Hindlimb muscle (tissue), 1 donor: ENCODE results near the gene FAM171A1. TPM values are rescaled to one million over a fixed set of nuclear protein-coding genes. Genes with fewer than 3 reads are reported as not detected.

Experiments
- DNase-seq: peaks from one replicate; pipeline ENCODE4 v3.0.0-alpha.2; 2013
- polyA plus RNA-seq: library from polyadenylated mRNA; unstranded; fragments of 120-200 nt; gene quantifications from one replicate; pipeline ENCODE4 v1.2.1, GENCODE V29; 2013; ENCODE audit not compliant: insufficient read length

FAM171A1 gene
- polyA plus RNA-seq, 1 donor = 28.8 TPM

DNA sequence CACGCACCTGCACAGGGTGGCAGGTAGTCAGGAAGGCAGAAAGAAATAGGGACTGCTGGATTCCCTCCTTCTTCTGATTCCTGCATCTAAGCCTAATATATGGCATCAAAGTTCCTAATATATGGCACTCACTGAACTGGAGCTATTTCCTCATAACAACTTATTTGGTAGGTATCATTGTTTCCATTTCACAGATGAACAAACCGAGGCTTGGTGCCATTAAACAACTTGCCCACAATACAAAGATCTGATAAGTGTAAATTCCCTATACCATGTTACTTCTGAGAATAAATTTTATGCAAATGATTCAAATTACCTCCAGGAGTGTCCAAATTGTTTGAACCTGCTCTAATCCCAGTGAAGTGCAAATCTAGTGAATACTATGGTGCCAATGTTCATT, 2.1 kb upstream of the FAM171A1 start:
- DNase-seq = no peak

GRCh38 chr10:15370212-15370855, 755 bp downstream of the FAM171A1 start:
- no peak for DNase-seq

- no peak for DNase-seq
Observed at GRCh38 chr10:15369256-15370211, 1.6 kb downstream of the FAM171A1 start.

DNA sequence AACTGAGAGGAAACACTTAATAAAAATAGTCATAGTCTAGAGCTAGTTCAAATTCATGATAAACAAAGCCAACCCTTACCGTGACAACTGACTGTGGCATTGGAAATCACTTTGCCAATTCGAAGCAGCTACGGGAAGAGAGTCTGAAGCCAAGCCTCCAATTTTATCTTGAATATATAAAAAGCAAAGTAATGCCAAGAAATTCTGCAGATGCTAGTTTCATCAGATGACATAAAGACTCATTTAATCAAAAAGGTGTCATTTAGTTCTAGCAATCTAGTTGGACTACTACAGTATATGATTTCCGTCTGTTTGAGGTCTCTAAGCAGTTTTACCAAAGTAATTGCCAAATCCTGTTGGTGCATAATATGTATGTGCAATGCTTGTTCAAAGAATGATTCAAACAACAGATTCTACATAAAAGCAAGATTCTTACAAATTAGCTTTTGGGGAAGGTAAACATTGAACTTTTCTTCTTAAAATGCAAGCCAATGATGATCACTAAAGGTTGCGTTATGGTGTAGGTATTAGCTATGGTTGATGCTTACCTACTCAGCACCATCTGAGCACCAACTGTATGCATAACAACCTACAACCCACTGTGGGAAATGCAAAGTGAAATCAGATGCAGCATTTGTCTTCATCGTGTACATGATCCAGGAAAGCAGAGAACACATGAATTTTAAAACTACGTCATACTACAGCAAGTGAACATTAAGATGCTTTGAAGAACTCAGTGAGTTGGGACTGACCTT, 2.8 kb downstream of the FAM171A1 start:
- no peak for DNase-seq

DNA sequence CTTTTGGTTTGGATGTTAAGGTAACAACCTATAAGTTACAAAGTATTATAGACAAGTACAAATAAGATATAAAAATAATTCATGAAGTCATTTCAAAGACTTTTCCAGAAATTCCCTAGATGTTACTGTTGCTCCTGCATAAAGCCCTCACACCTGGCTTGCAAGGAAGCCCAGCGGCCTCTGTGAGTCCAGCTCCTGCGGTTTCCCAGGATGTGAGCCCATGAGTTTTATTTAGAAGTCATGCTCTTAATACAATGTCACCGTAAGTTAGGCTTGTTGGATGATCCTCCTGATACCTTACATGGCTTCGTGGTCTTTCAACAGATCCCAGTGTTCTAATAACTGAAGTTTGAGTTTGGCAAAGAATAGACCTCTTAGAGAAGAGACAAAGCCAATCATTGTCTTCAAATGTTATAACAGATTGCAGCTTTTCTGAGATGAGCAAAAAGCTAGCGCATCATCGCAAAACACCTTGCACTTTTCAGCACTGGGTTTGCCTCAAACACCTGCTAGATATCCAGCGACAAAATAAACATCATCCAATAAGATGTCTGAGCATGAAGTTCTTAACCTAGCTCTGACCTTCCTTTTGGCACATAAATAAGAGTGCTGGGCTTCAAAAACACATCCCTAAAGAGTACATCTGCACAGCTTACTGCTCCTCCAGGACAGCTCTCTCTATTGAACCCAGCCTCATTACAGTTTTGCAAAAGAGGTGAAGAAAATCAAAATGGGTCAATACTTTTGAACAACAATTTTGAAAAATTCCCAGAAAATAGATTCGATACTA, 3.6 kb downstream of the FAM171A1 start:
- no peak for DNase-seq

- DNase-seq = no peak
Observed at GRCh38 chr10:15365692-15366091, 5.4 kb downstream of the FAM171A1 start.

- no peak for DNase-seq
Observed at GRCh38 chr10:15364001-15364400, 7.1 kb downstream of the FAM171A1 start.

- no peak for DNase-seq
Observed at GRCh38 chr10:15363031-15363430, 8.1 kb downstream of the FAM171A1 start.

GRCh38 chr10:15361131-15361530, 10.0 kb downstream of the FAM171A1 start:
- DNase-seq = no peak

DNA sequence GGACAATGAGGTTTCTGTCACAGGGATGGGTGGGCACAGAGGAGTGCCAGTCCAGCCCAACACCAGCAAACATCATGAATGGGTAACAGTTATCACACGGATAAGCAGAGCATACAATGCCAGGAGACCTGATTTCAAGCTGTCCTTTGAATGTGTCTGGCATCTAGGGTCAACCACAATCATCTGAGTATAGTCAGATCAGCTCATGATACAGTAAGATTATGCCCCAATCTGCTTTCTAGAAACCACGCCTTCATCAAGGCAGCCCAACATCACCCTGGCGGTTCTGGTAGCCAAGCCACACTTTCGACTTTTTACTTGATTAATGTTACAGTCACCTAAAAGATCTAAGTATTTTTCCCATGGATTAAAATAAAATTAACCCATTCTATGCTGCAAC, 10.5 kb downstream of the FAM171A1 start:
- no peak for DNase-seq

GRCh38 chr10:15353471-15354017, 17.5 kb downstream of the FAM171A1 start:
- DNase-seq = no peak

- DNase-seq = no peak
Observed at GRCh38 chr10:15352836-15353235, 18.3 kb downstream of the FAM171A1 start.

DNA sequence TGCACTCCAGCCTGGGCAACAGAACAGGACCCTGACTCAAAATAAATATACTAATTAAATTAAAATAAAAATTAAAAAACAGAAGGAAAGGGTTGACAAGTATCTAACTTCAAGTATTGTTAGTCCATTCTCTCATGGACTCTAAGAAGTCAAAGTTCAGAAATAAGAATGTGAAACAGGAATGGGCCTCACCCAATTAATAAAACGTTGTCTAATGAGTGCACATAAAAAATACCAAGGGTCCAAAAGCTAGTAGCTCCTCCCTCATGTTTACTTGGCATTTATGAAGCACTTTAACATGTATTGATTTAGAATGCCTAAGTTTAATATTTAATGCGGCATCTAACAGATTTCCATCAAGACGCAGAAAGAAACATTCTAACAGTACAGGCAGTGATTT, 18.9 kb downstream of the FAM171A1 start:
- no peak for DNase-seq

DNA sequence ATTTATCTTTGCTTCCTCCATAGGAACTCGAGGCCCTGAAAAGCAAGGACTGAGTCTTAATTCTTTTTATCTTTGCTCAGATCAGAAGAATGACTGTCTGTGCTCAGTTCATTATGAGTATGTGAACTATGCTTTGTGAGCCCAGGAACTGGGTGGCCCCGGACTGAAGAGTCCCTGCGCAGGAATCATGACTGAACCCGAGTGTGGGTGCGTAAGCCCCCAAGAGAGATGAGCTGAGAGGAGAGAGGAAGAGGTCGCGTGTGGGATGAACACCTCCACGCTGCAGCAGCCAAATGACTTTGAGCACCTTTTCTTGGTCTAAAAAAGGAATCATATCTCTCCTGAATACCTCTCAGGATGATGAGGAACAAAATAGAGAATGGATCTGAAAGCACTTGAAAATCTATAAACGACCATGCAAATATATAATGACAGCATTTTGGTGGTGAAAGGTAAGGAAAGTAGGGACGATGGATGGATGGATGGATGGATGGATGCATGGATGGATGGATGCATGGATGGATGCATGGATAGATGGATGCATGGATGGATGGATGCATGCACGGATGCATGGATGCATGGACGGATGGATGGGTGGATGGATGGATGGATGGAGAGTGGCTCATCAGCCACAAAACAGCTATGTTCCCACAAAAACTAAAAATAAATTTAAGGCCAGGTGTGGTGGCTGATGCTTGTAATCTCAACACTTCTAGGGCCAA, 19.8 kb downstream of the FAM171A1 start:
- no peak for DNase-seq

DNA sequence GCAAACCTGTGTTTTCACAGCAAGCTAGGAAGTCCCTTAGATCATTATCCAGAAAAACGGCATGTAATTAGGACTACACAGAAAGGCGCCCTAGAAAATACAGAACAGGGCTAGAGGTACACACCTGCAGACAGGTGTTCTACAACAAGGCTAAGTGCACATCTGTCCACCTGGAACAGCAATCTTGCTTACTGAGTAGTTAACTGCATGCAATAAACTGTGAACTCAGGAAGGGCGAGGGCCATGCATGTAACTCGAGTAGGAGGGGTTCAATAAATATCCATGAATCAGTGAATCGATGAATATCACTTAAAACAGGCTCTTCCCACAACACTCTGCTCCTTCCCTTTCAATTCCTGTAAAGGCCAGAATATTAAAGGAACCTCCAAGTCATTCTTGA, 22.0 kb downstream of the FAM171A1 start:
- DNase-seq = no peak

GRCh38 chr10:15348579-15348978, 22.5 kb downstream of the FAM171A1 start:
- DNase-seq = peak; percentile 56

- no peak for DNase-seq
Observed at GRCh38 chr10:15347150-15347549, 23.9 kb downstream of the FAM171A1 start.

DNA sequence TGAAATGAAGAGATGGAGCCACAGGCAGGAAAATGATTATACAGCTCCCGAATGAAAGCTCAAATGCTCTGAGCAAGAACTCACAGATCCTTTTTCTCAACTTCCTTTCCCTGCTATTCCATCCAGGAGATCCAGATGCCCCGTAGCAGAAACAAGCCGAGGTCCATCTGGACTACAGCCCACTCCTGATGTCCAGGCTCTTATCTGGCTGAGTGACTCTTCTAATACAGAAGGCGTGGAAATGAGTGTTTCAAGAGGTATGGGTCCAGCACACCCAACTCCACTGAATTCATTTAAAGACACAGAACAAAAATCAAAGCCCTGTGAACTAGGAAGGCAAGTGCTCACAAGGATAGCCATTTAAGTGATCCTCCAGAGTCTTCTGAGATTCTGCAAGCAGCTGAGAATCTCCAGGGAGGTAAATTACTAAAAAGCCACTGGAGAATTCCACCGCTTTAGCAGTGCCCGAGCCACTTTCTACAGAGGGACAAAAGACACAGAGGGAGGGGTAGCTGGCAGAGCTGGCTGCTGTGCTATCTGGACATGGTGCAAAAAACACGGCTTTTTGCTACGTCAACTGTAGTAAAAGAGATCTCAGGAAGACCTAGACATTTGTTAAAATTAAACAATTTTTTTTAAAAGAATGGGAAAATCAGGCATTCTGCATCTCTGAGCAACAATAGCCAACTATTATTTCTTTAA, 24.5 kb downstream of the FAM171A1 start:
- DNase-seq = no peak

DNA sequence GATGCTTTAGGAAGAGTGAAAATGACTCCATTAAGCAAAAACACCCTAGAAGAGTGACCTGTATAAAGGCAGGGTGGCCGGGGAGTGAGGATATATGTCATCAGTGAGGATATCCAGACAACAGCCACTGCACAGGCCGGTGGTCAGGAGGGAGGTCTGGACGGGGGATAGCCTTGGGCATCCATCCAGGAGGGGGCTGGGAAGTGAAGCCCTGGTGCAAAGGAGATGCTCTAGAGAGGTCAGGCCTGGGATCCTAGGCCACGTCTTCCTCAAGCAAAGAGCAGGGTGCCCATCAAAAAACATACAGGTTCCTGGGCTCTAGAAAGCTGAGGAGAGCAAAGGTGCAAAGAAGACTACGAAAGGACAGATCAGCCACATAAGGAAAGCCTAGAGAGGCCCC, 25.6 kb downstream of the FAM171A1 start:
- DNase-seq = no peak

DNA sequence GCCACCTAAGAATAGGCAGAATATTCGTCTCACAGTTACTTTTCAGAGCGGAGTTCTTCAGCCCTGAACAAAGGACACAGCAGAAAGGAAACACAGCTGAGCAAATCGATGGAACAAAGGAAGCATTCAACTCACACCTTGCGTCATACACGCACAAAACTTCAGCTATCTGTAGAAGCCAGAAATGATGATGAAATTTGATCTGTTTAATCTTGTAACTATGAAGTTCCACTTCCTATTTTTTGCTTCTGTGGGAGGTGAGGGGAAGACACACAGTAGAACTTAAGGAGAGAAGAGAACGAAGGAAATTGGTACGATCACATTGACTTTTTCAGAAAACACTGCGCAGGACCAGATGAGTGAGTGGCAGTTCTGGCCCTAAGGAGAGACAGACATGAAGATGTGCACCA, 26.2 kb downstream of the FAM171A1 start:
- no peak for DNase-seq
